PC-9 (cell line): ENCODE results near the gene AKAP12.

Source experiments
- CTCF ChIP-seq: fragments of 200-600 bp; sonication (generic); conservative IDR thresholded peaks from 2 replicates; pipeline ENCODE4 v1.6.1; 2017; ENCODE audit warnings: mixed run types, antibody characterized with exemption, mild to moderate bottlenecking, moderate library complexity
- EZH2 ChIP-seq: fragments of 200-600 bp; sonication (generic); IDR thresholded peaks from 2 replicates; pipeline ENCODE4 v1.8.0; 2017; ENCODE audit warnings: antibody characterized with exemption, low read depth

DNA sequence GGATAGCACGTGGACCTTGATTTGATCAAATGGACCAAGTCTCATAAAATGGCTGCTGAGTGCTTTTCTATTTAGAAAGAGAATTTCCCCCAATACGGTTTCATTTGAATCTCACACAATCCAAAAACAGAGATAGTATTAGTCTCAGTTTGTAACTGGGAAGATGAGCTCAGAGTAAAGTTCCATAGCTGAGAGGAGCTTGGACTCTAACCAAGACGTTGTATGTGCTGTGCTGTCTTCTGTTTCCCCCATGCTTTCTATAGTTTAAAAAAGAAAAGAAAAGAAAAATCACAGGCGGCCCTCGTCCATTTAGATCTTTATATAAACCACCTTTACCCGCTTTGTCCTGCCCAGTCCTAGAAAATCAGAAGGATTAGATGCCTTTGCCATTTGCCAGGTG lies 58.1 kb downstream of the AKAP12 start:
- TF ChIP-seq CTCF (no peak), EZH2 (no peak)
